Brain microvascular endothelial cell (primary cell): ENCODE measurements around the gene LSM14B.

Experiments
- DNase-seq: peaks from one replicate; pipeline ENCODE4 v3.0.0-alpha.2; 2020
- H3K27ac ChIP-seq: fragments of 250-450 bp; sonication (Bioruptor Pico); 2 replicates; pipeline ENCODE4 v1.5.1; 2020; ENCODE audit warnings: mild to moderate bottlenecking, moderate library complexity
- H3K27me3 ChIP-seq: fragments of 250-450 bp; sonication (Bioruptor Pico); replicated peaks from 2 replicates; pipeline ENCODE4 v1.5.1; 2020; ENCODE audit warnings: mild to moderate bottlenecking
- H3K36me3 ChIP-seq: fragments of 250-450 bp; sonication (Bioruptor Pico); replicated peaks from 2 replicates; pipeline ENCODE4 v1.5.1; 2020; ENCODE audit warnings: mild to moderate bottlenecking
- H3K4me3 ChIP-seq: 2 replicates; pipeline ENCODE4 v1.5.1; 2011; ENCODE audit warnings: low read depth, mild to moderate bottlenecking, control low read depth, low read length, moderate library complexity
- in situ Hi-C: cut with HindIII; loops from 2 replicates; pipeline ENCODE4 v1.10.0; 2017; ENCODE audit warnings: low sequenced_read_pairs, low pct_ligation_motif_present
- TF ChIP-seq, protein P1 (sequence below): IDR thresholded peaks from 2 replicates; pipeline ENCODE4 v1.5.1; 2011; ENCODE audit warnings: low read depth, mild to moderate bottlenecking, moderate library complexity, low read length, control low read depth, inconsistent platforms; ENCODE audit errors: missing control alignments

The LSM14B gene

DNA sequence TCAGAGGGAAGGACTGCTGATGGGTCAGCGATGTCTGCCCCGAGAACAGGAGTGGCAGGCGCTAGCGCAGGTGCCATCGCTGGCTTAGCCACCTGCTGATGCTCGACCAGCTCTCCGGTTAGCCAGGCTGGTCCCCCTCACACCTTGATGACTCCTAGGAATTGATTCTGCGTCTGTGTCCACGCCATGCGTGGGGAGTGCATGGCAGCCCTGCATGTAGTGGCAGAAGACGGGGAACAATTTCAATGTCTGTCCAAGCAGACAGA, 28.0 kb downstream of the LSM14B start:
- Histone ChIP-seq H3K36me3 (peaks cover 2% of the 10 kb centered on the region), H3K27ac (no peak overlapping the region), H3K4me3 (no peak overlapping the region), H3K27me3 (no peaks in the 10 kb centered on the region)
- DNase-seq, result no peak
- in situ Hi-C loops, result no loop called here
- TF ChIP-seq, protein P1, sequence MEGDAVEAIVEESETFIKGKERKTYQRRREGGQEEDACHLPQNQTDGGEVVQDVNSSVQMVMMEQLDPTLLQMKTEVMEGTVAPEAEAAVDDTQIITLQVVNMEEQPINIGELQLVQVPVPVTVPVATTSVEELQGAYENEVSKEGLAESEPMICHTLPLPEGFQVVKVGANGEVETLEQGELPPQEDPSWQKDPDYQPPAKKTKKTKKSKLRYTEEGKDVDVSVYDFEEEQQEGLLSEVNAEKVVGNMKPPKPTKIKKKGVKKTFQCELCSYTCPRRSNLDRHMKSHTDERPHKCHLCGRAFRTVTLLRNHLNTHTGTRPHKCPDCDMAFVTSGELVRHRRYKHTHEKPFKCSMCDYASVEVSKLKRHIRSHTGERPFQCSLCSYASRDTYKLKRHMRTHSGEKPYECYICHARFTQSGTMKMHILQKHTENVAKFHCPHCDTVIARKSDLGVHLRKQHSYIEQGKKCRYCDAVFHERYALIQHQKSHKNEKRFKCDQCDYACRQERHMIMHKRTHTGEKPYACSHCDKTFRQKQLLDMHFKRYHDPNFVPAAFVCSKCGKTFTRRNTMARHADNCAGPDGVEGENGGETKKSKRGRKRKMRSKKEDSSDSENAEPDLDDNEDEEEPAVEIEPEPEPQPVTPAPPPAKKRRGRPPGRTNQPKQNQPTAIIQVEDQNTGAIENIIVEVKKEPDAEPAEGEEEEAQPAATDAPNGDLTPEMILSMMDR, result no peak

DNA sequence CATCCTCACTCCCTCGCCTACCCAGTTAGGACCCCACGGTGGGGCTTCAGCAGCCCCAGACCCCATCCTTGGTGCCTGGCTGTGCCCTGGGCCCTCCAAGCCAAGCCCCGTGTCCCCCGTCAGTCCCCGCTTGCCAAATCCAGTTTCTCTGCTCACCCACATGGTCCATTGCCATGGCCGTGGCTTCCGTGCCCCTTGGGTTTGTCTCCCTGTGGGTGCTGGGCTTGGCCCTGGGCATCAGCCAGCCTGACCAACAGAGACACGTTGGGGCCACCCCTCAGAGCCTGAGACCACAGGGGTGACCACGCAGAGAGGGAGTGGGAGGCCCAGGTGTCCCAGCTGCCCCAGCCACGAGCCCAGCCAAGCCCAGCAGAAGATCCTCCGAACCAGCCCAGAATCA, 28.9 kb downstream of the LSM14B start:
- in situ Hi-C loops, result no loop called here

DNA sequence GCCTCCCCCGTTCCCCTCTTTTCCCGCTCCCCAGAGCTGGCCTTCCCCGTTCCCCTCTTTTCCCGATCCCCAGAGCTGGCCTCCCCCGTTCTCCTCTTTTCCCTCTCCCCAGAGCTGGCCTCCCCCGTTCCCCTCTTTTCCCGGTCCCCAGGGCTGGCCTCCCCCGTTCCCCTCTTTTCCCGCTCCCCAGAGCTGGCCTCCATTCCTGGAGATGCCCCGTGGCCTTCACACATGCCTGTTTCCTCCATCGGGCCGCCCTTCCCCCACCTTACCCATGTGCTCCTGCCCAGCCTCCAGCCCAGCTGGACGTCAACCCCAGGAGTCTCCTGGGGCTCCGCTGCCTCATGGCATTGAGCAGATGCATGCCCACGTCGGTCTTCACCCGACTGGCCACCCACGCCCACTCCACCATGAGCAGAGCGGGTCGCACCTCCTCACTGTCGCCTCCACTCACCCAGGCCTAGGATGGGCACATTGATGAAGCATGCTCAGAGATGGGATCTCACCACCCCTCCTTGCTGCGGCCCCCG, 29.6 kb downstream of the LSM14B start:
- H3K27me3 ChIP-seq, result no peaks in the 10 kb centered on the region
- no peak overlapping the region for H3K4me3 ChIP-seq
- in situ Hi-C loops, result no loop called here
- no peak for DNase-seq
- no peaks in the 10 kb centered on the region for H3K36me3 ChIP-seq
- TF ChIP-seq, protein P1, result no peak
- H3K27ac ChIP-seq, result no peak overlapping the region

More for the DNA sequence above, 28.9 kb downstream of the LSM14B start:
- Histone ChIP-seq H3K27ac (no peak overlapping the region), H3K36me3 (no peaks in the 10 kb centered on the region), H3K27me3 (no peaks in the 10 kb centered on the region), H3K4me3 (no peak overlapping the region)
- TF ChIP-seq, protein P1, result no peak
- no peak for DNase-seq

DNA sequence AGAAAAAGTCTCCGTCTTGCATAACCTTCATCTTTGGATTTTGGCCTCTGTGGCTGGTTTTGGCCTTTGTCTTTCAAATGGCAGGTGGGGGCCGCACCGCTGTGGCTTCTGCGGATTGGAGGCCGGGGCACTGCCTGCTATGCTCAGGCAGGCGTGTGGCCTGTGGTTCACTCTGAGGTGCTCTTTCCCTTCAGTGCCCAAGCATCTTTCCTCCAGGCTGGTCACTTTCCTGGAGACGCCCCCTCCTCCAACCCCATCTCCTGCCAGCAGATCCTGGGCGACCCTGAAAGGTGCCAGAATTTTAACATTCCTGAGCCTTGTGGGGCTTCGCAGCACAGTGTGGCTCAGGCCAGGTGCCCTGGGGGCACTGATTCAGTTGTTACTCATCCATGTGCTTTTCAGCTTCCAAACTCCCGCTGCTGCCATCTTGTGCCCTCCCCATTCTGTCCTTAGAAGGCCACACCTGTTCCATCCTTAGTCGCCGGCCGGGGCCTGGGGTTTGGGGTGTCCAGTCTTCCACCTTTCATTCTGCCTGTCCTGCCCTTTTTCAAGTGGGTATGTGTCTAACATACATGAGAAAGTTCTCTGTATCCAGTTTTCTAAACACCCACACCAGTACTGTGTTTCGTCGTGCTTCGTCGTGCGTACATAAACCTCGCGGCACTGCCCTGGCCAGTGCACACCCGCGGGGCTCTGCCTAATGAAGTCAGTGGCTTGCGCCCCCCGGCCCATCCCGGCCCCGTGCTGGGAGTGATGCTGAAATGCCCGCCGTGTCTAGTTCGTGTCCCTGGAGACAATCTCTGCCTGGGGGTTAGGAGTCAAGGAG, 33.4 kb downstream of the LSM14B start:
- Histone ChIP-seq H3K27ac (no peak overlapping the region), H3K36me3 (no peaks in the 10 kb centered on the region), H3K4me3 (no peak overlapping the region), H3K27me3 (no peaks in the 10 kb centered on the region)
- TF ChIP-seq, protein P1, result no peak
- no peak for DNase-seq
- in situ Hi-C loops, result no loop called here

DNA sequence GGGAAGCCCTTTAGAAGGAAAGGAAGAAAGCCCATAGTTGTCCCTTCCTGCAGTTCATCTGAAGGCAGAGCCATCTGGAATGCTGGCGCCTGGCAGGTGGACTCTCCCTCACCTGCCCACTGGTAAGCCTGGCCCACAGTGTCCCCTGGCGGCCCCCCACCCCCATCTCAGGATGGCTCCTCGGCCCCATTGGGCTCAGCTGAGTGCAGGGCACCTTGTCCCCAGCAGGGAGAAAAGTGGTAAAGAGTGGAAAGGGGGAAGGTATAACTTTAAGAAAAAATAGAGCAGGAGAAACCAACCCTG, 33.9 kb downstream of the LSM14B start:
- DNase-seq, result no peak
- no peaks in the 10 kb centered on the region for H3K27me3 ChIP-seq
- no peak overlapping the region for H3K27ac ChIP-seq
- TF ChIP-seq, protein P1, result no peak
- no peaks in the 10 kb centered on the region for H3K36me3 ChIP-seq
- in situ Hi-C loops, result no loop called here
- H3K4me3 ChIP-seq, result no peak overlapping the region
